Common myeloid progenitor, CD34-positive (primary cell): Measurements from ENCODE around the gene LGR6.
"Not testable (repeated sequence)": the region's sequence is repeated elsewhere in the genome, so short reads cannot be mapped to it uniquely, and the experiment has no call there.

Source experiments
- CTCF ChIA-PET: fragments of 350-600 bp; sonication (Branson Sonifier 250); formaldehyde crosslinking; loops from one replicate; lab custom pipeline; 2021; ENCODE audit warnings: antibody characterized with exemption; lab: Charles Lee
- POLR2A ChIA-PET: fragments of 350-600 bp; sonication (Branson Sonifier 250); formaldehyde crosslinking; loops from one replicate; lab custom pipeline; 2021; ENCODE audit warnings: antibody characterized with exemption; lab: Charles Lee
- DNase-seq, 3 donors: peaks; one replicate each; pipeline versions ENCODE4 v3.0.0 to v3.0.0-alpha.2; 2013
- H3K27ac ChIP-seq, 2 experiments: 1 replicate in 1 of 2; 2 replicates in 1 of 2; pipeline ENCODE4 v1.7.0; 2013; ENCODE audit warnings: inconsistent platforms in 2 of 2, low read length in 2 of 2, mild to moderate bottlenecking in 2 of 2, low read depth in 1 of 2, moderate library complexity in 1 of 2; ENCODE audit not compliant: severe bottlenecking in 2 of 2, insufficient read depth in 1 of 2, poor library complexity in 1 of 2
- H3K27me3 ChIP-seq, 5 experiments: replicated peaks in 2 of 5; 1 replicate in 3 of 5; 2 replicates in 2 of 5; pipeline versions ENCODE4 v1.6.1 to v1.7.0; 2013; ENCODE audit warnings: low read length in 4 of 5, mild to moderate bottlenecking in 2 of 5, moderate library complexity in 2 of 5, inconsistent platforms in 1 of 5; ENCODE audit not compliant: insufficient read depth in 5 of 5, control insufficient read depth in 4 of 5
- H3K36me3 ChIP-seq, 4 experiments: 1 replicate in 2 of 4; 2 replicates in 2 of 4; pipeline versions ENCODE4 v1.6.1 to v1.7.0; 2013; ENCODE audit warnings: low read length in 3 of 4, control low read depth in 1 of 4, mild to moderate bottlenecking in 1 of 4; ENCODE audit not compliant: control insufficient read depth in 4 of 4, insufficient read depth in 4 of 4
- H3K4me1 ChIP-seq, 4 experiments: 1 replicate in 3 of 4; 2 replicates in 1 of 4; pipeline versions ENCODE4 v1.6.1 to v1.7.1; 2013; ENCODE audit warnings: low read length in 3 of 4, mild to moderate bottlenecking in 3 of 4, control low read depth in 1 of 4, inconsistent platforms in 1 of 4, moderate library complexity in 1 of 4; ENCODE audit not compliant: control insufficient read depth in 4 of 4, insufficient read depth in 4 of 4; ENCODE audit errors: control extremely low read depth in 1 of 4
- H3K4me3 ChIP-seq, 7 experiments: 1 replicate in 4 of 7; 2 replicates in 3 of 7; pipeline versions ENCODE4 v1.5.1 to v1.7.0; 2013; ENCODE audit warnings: mild to moderate bottlenecking in 7 of 7, low read length in 6 of 7, moderate library complexity in 6 of 7, inconsistent platforms in 2 of 7, low read depth in 2 of 7, control low read depth in 1 of 7; ENCODE audit not compliant: insufficient read depth in 4 of 7, control insufficient read depth in 1 of 7; ENCODE audit errors: extremely low read depth in 1 of 7
- H3K9me3 ChIP-seq, 5 experiments: 1 replicate in 4 of 5; 2 replicates in 1 of 5; pipeline versions ENCODE4 v1.6.1 to v1.7.1; 2013; ENCODE audit warnings: low read length in 4 of 5, mild to moderate bottlenecking in 2 of 5, inconsistent platforms in 1 of 5, low read depth in 1 of 5, moderate library complexity in 1 of 5; ENCODE audit not compliant: control insufficient read depth in 4 of 5, insufficient read depth in 2 of 5; ENCODE audit errors: control extremely low read depth in 1 of 5
- WGBS: methylation state at CpG from one replicate; pipeline ENCODE4 v1.1.5; 2013; ENCODE audit not compliant: insufficient coverage; 5-methylcytosine and 5-hydroxymethylcytosine counted together

LGR6 gene

GRCh38 chr1:202173993-202174392 is 19.6 kb upstream of the LGR6 start:
- ChIA-PET CTCF (interaction anchor here (0.9 to 4.4 kb wide), 11 partner anchors 8 to 155 kb away, joined by 3 to 32 read pairs (median 3); partner anchors contain the start of gene PTPN7), POLR2A (no interaction called here)
- no peak for DNase-seq
- Histone ChIP-seq H3K9me3 (no peaks in the 10 kb centered on the region), H3K36me3 (no peaks in the 10 kb centered on the region), H3K4me3 (no peak overlapping the region), H3K27me3 (no peaks in the 10 kb centered on the region), H3K27ac (no peak overlapping the region), H3K4me1 (peaks cover 0 to 10% (median 1%) of the 10 kb centered on the region in 4 experiments)
- WGBS: 92% methylated on average over 7 of the region's 7 CpGs

GRCh38 chr1:202176949-202177927 is 16.4 kb upstream of the LGR6 start:
- H3K36me3 ChIP-seq: no peaks in the 10 kb centered on the region
- CTCF ChIA-PET: interaction anchor here (1.0 to 4.4 kb wide), 3 partner anchors 8 to 16 kb away, joined by 3 to 32 read pairs (median 22); partner anchors contain the start of gene PTPN7
- WGBS: 98% methylated on average over 23 of the region's 29 CpGs
- POLR2A ChIA-PET: interaction anchor here (0.6 kb wide), 1 partner anchor 1154 kb away, joined by 3 read pairs; the partner anchor contains the start of gene KIF21B
- H3K27me3 ChIP-seq: no peaks in the 10 kb centered on the region
- no peaks in the 10 kb centered on the region for H3K4me1 ChIP-seq
- DNase-seq: no peak
- no peak overlapping the region for H3K4me3 ChIP-seq
- H3K27ac ChIP-seq: no peak overlapping the region
- H3K9me3 ChIP-seq: no peaks in the 10 kb centered on the region

- Histone ChIP-seq H3K4me3 (no peak overlapping the region), H3K9me3 (no peaks in the 10 kb centered on the region), H3K4me1 (peaks cover 0 to 3% (median 1%) of the 10 kb centered on the region in 4 experiments), H3K36me3 (no peaks in the 10 kb centered on the region), H3K27me3 (no peaks in the 10 kb centered on the region), H3K27ac (no peak overlapping the region)
- POLR2A ChIA-PET: no interaction called here
- DNase-seq: no peak
- CTCF ChIA-PET: interaction anchor here (0.8 to 3.4 kb wide), 9 partner anchors 9 to 142 kb away, joined by 3 to 13 read pairs (median 8); partner anchors contain the start of gene PTPN7
- WGBS: 97% methylated on average over 17 of the region's 19 CpGs
These were observed 13.5 kb upstream of the LGR6 start for GRCh38 chr1:202179828-202180750.

GRCh38 chr1:202180751-202181139 is 12.9 kb upstream of the LGR6 start:
- H3K4me1 ChIP-seq, H3K27me3 ChIP-seq, H3K9me3 ChIP-seq, H3K36me3 ChIP-seq, POLR2A ChIA-PET, DNase-seq, H3K4me3 ChIP-seq, H3K27ac ChIP-seq: not testable (repeated sequence)
- CTCF ChIA-PET: interaction anchor here (1.3 to 3.4 kb wide), 8 partner anchors 9 to 136 kb away, joined by 4 to 13 read pairs (median 8); partner anchors contain the start of gene PTPN7
- WGBS: 93% methylated on average over 2 of the region's 2 CpGs

- Histone ChIP-seq H3K9me3 (no peaks in the 10 kb centered on the region), H3K27ac (no peak overlapping the region), H3K36me3 (no peaks in the 10 kb centered on the region), H3K4me1 (peaks cover 0 to 3% (median 1%) of the 10 kb centered on the region in 4 experiments), H3K27me3 (no peaks in the 10 kb centered on the region), H3K4me3 (no peak overlapping the region)
- DNase-seq: no peak
- POLR2A ChIA-PET: no interaction called here
- CTCF ChIA-PET: interaction anchor here (0.6 to 3.4 kb wide), 5 partner anchors 8 to 135 kb away, joined by 3 to 13 read pairs (median 10); partner anchors contain the start of gene PTPN7
- 100% methylated on average over 3 of the region's 7 CpGs for WGBS
These were observed 12.0 kb upstream of the LGR6 start for GRCh38 chr1:202181586-202181985.

- Histone ChIP-seq H3K27ac (no peak overlapping the region), H3K27me3 (no peaks in the 10 kb centered on the region), H3K4me1 (peaks cover 0 to 3% (median 1%) of the 10 kb centered on the region in 4 experiments), H3K36me3 (no peaks in the 10 kb centered on the region), H3K9me3 (no peaks in the 10 kb centered on the region), H3K4me3 (no peak overlapping the region)
- POLR2A ChIA-PET: interaction anchor here (0.6 kb wide), 1 partner anchor 52 kb away, joined by 3 read pairs; no protein-coding TSS in a partner anchor
- WGBS: 99% methylated on average over 6 of the region's 8 CpGs
- DNase-seq: no peak
- CTCF ChIA-PET: interaction anchor here (0.9 to 3.4 kb wide), 7 partner anchors 8 to 134 kb away, joined by 3 to 10 read pairs (median 4); no protein-coding TSS in a partner anchor
These were observed 11.3 kb upstream of the LGR6 start for GRCh38 chr1:202182040-202182877.
